GM12878 (cell line): ENCODE data around the gene TMEM255B. TPM values are rescaled to one million over a fixed set of nuclear protein-coding genes. Genes with fewer than 3 reads are reported as not detected.
A peak's percentile ranks its signal among the peaks of the same experiment; 100 is the strongest.

ENCODE experiments used
- ATAC-seq: fragments of 200-7000 bp; cut with Tn5 transposase; 3 replicates; pipeline ENCODE4 v1.9.1; 2020; ENCODE audit warnings: mild to moderate bottlenecking, moderate library complexity
- BruUV-seq: library from RNA; stranded (reverse); fragments of 400-500 nt; replicated peaks from 2 replicates; lab custom pipeline; 2021; lab: Mats Ljungman, UMichigan
- CTCF ChIA-PET: fragments of 300-600 bp; sonication (Branson Sonifier 250); formaldehyde crosslinking; extraction: SDS; loops from one replicate; lab custom pipeline; 2021; ENCODE audit warnings: inconsistent platforms; lab: Yijun Ruan, JAX
- POLR2A ChIA-PET: fragments of 350-600 bp; formaldehyde crosslinking; extraction: SDS; loops from one replicate; lab custom pipeline; 2021; ENCODE audit warnings: inconsistent platforms; lab: Charles Lee
- RAD21 ChIA-PET: fragments of 300-600 bp; sonication (Branson Sonifier 250); formaldehyde crosslinking; loops from one replicate; lab custom pipeline; 2023; ENCODE audit warnings: antibody characterized with exemption; ENCODE audit not compliant: unreplicated experiment; lab: Charles Lee
- SMC1A ChIA-PET: fragments of 300-600 bp; sonication (Branson Sonifier 250); formaldehyde crosslinking; loops from one replicate; lab custom pipeline; 2023; ENCODE audit not compliant: unreplicated experiment, uncharacterized antibody; lab: Charles Lee
- DNase-seq: peaks from one replicate; pipeline ENCODE4 v3.0.0-alpha.2; 2011; ENCODE audit warnings: low read depth, low spot score
- FAIRE-seq: peaks from 3 replicates; lab custom pipeline; 2011; peaks lifted over from hg19 to GRCh38; lab: Jason Lieb, UNC
- H2AFZ ChIP-seq: 2 replicates; pipeline ENCODE4 v1.6.0; 2011; ENCODE audit warnings: low read depth, low read length, control low read depth; ENCODE audit not compliant: control insufficient read depth
- H3K27ac ChIP-seq: 2 replicates; pipeline ENCODE4 v1.5.1; 2011; ENCODE audit warnings: control low read depth; ENCODE audit not compliant: control insufficient read depth, insufficient read depth
- H3K27me3 ChIP-seq, 2 experiments: replicated peaks in 1 of 2; 2 replicates each; pipeline versions ENCODE4 v1.6.0 to v1.6.1; 2011; ENCODE audit warnings: low read length in 1 of 2; ENCODE audit not compliant: control insufficient read depth in 2 of 2, insufficient read depth in 2 of 2
- H3K36me3 ChIP-seq, 2 experiments: 2 replicates each; pipeline ENCODE4 v1.5.1; 2011; ENCODE audit warnings: low read length in 1 of 2; ENCODE audit not compliant: control insufficient read depth in 2 of 2, insufficient read depth in 2 of 2
- H3K4me1 ChIP-seq: 2 replicates; pipeline ENCODE4 v1.6.1; 2011; ENCODE audit warnings: mild to moderate bottlenecking, low read length, moderate library complexity, mixed read lengths; ENCODE audit not compliant: control insufficient read depth, insufficient read depth
- H3K4me2 ChIP-seq: 2 replicates; pipeline ENCODE4 v1.6.0; 2011; ENCODE audit warnings: control low read depth; ENCODE audit not compliant: control insufficient read depth, insufficient read depth
- H3K4me3 ChIP-seq: fragments of 200-600 bp; sonication (generic); 2 replicates; pipeline ENCODE4 v1.5.1; 2016
- H3K79me2 ChIP-seq: 2 replicates; pipeline ENCODE4 v1.6.0; 2011; ENCODE audit warnings: low read length; ENCODE audit not compliant: control insufficient read depth, insufficient read depth
- H3K9ac ChIP-seq: 2 replicates; pipeline ENCODE4 v1.8.0; 2011; ENCODE audit warnings: low read length, control low read depth, mixed read lengths; ENCODE audit not compliant: control insufficient read depth, insufficient read depth
- H3K9me3 ChIP-seq: replicated peaks from 3 replicates; pipeline ENCODE4 v1.5.1; 2011; ENCODE audit warnings: mild to moderate bottlenecking, low read length; ENCODE audit not compliant: control insufficient read depth, insufficient read depth
- H4K20me1 ChIP-seq: 2 replicates; pipeline ENCODE4 v1.6.0; 2011; ENCODE audit not compliant: control insufficient read depth, insufficient read depth
- CBX5 ChIP-seq: sonication (generic); IDR thresholded peaks from 2 replicates; pipeline ENCODE4 v1.6.1; 2016; ENCODE audit warnings: low read depth, moderate library complexity, mild to moderate bottlenecking, inconsistent platforms
- FOS ChIP-seq: IDR thresholded peaks from 3 replicates; pipeline ENCODE4 v1.6.1; 2011; ENCODE audit warnings: borderline replicate concordance; ENCODE audit not compliant: insufficient read length; ENCODE audit errors: extremely low read depth
- JUNB ChIP-seq: IDR thresholded peaks from 2 replicates; pipeline ENCODE4 v1.6.1; 2016; ENCODE audit warnings: antibody characterized with exemption, mild to moderate bottlenecking
- MAX ChIP-seq: IDR thresholded peaks from 2 replicates; pipeline ENCODE4 v1.6.1; 2012; ENCODE audit warnings: low read depth, low read length, improper control_type of control experiment
- MEF2B ChIP-seq: fragments of 450-650 bp; IDR thresholded peaks from 2 replicates; pipeline ENCODE4 v1.6.1; 2018; ENCODE audit warnings: mild to moderate bottlenecking, moderate library complexity; ENCODE audit not compliant: partially characterized antibody, poor library complexity, severe bottlenecking
- NR2C2 ChIP-seq: IDR thresholded peaks from 2 replicates; pipeline ENCODE4 v1.6.1; 2011; ENCODE audit warnings: borderline replicate concordance, low read depth; ENCODE audit not compliant: control insufficient read depth, insufficient read length
- RB1 ChIP-seq: fragments of 450-650 bp; formaldehyde crosslinking; IDR thresholded peaks from 2 replicates; pipeline ENCODE4 v1.6.1; 2017; ENCODE audit warnings: mild to moderate bottlenecking, borderline replicate concordance
- SMARCA5 ChIP-seq: fragments of 450-650 bp; IDR thresholded peaks from 2 replicates; pipeline ENCODE4 v1.6.1; 2017; ENCODE audit warnings: mild to moderate bottlenecking
- SMC3 ChIP-seq: IDR thresholded peaks from 2 replicates; pipeline ENCODE4 v1.6.1; 2011; ENCODE audit warnings: low read length, improper control_type of control experiment, borderline replicate concordance
- ZSCAN29 ChIP-seq: fragments of 450-650 bp; IDR thresholded peaks from 2 replicates; pipeline ENCODE4 v1.6.1; 2017; ENCODE audit warnings: mild to moderate bottlenecking, moderate library complexity
- WGBS: methylation state at CpG from one replicate; pipeline ENCODE4 v1.1.6; 2016; ENCODE audit warnings: low lambda C conversion rate; ENCODE audit not compliant: insufficient replicate concordance, insufficient coverage; ENCODE audit errors: missing lambda C conversion rate; 5-methylcytosine and 5-hydroxymethylcytosine counted together
- in situ Hi-C: fragments of 300-500 bp; cut with MboI; formaldehyde crosslinking; loops from 9 replicates; pipeline ENCODE4 v1.14.3; 2018; ENCODE audit warnings: mixed read lengths
- intact Hi-C: fragments of 100-400 bp; cut with micrococcal nuclease; formaldehyde crosslinking; loops from one replicate; pipeline ENCODE4 v1.14.2; 2022; ENCODE audit not compliant: unreplicated experiment
- polyA plus RNA-seq, 11 experiments: library from polyadenylated mRNA; depleted of rRNA in 4 of 11; unstranded in 6 of 11; stranded (reverse) in 5 of 11; fragments of >200 nt; fragmentation: Nextera tagmentation in 4 of 11; fragmentation: Illumina TruSeq in 1 of 11; extraction: Ambion mirVana in 4 of 11; extraction: Trizol in 1 of 11; gene quantifications; 1 replicate in 1 of 11; 2 replicates in 10 of 11; pipeline versions ENCODE4 v1.2.1 to v1.2.3, GENCODE V29; 2011 to 2016; ENCODE audit warnings: inconsistent platforms in 2 of 11, missing spikeins in 2 of 11, low read depth in 1 of 11
- total RNA-seq, 4 experiments: library from RNA; depleted of rRNA in 3 of 4; stranded (reverse); fragments of >200 nt in 3 of 4; fragmentation: Illumina TruSeq in 1 of 4; extraction: Trizol in 1 of 4; gene quantifications; 2 replicates each; pipeline versions ENCODE4 v1.2.1 to v1.2.3, GENCODE V29; 2013 to 2021
- TF ChIP-seq, protein P1 (sequence below): fragments of 450-650 bp; IDR thresholded peaks from 2 replicates; pipeline ENCODE4 v1.6.1; 2016; ENCODE audit warnings: mild to moderate bottlenecking
- TF ChIP-seq, protein P2 (sequence below): fragments of 450-650 bp; IDR thresholded peaks from 2 replicates; pipeline ENCODE4 v1.6.1; 2016; ENCODE audit warnings: mild to moderate bottlenecking

Gene TMEM255B
- total and polyA plus RNA-seq, 10 of the 15 experiments (the other 5 are each of a cell fraction or from before 2014, with no cell fraction given) = 0.04 to 0.62 (median 0.13) TPM; not detected in 3

- FAIRE-seq (no peak), DNase-seq (no peak), ATAC-seq (no peak)
- Histone ChIP-seq H3K79me2 (no peaks in the 10 kb centered on the region), H3K27ac (no peak overlapping the region), H4K20me1 (no peaks in the 10 kb centered on the region), H3K4me1 (no peaks in the 10 kb centered on the region), H3K9me3 (no peaks in the 10 kb centered on the region; the same call in 2 of the 3 replicates), H3K9ac (no peak overlapping the region), H3K4me2 (no peak overlapping the region), H2AFZ (no peak overlapping the region), H3K27me3 (no peaks in the 10 kb centered on the region), H3K4me3 (no peak overlapping the region), H3K36me3 (no peaks in the 10 kb centered on the region)
- ChIA-PET RAD21 (no interaction called here), CTCF (no interaction called here), SMC1A (no interaction called here), POLR2A (no interaction called here)
- no TSS peak for BruUV-seq
- in situ Hi-C loops (no loop called here), intact Hi-C loops (no loop called here)
- TF ChIP-seq, protein P1, sequence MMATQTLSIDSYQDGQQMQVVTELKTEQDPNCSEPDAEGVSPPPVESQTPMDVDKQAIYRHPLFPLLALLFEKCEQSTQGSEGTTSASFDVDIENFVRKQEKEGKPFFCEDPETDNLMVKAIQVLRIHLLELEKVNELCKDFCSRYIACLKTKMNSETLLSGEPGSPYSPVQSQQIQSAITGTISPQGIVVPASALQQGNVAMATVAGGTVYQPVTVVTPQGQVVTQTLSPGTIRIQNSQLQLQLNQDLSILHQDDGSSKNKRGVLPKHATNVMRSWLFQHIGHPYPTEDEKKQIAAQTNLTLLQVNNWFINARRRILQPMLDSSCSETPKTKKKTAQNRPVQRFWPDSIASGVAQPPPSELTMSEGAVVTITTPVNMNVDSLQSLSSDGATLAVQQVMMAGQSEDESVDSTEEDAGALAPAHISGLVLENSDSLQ = no peak
- TF ChIP-seq RB1 = no peak
- no peak for TF ChIP-seq FOS
- TF ChIP-seq MEF2B = no peak
- 61% methylated on average over 9 of the region's 11 CpGs for WGBS
Observed at GRCh38 chr13:113749967-113750366, 9.1 kb upstream of the TMEM255B start.

GRCh38 chr13:113750554-113751399, 8.2 kb upstream of the TMEM255B start:
- 71% methylated on average over 23 of the region's 23 CpGs for WGBS
- Histone ChIP-seq H3K9ac (no peak overlapping the region), H3K36me3 (no peaks in the 10 kb centered on the region), H3K4me2 (no peak overlapping the region), H3K79me2 (no peaks in the 10 kb centered on the region), H3K9me3 (no peaks in the 10 kb centered on the region; the same call in 2 of the 3 replicates), H4K20me1 (no peaks in the 10 kb centered on the region), H3K27ac (no peak overlapping the region), H3K4me3 (no peak overlapping the region), H2AFZ (no peak overlapping the region), H3K4me1 (no peaks in the 10 kb centered on the region), H3K27me3 (no peaks in the 10 kb centered on the region)
- CTCF ChIA-PET = no interaction called here
- FAIRE-seq (no peak), ATAC-seq (no peak), DNase-seq (no peak)
- RAD21 ChIA-PET = no interaction called here
- BruUV-seq = no TSS peak
- in situ Hi-C loops = no loop called here
- POLR2A ChIA-PET = no interaction called here
- SMC1A ChIA-PET = no interaction called here
- intact Hi-C loops = no loop called here
- TF ChIP-seq SMARCA5 (no peak), NR2C2 (peak; percentile 30), CBX5 (no peak), JUNB (no peak), SMC3 (no peak), ZSCAN29 (no peak), MAX (no peak)
- TF ChIP-seq, protein P2, sequence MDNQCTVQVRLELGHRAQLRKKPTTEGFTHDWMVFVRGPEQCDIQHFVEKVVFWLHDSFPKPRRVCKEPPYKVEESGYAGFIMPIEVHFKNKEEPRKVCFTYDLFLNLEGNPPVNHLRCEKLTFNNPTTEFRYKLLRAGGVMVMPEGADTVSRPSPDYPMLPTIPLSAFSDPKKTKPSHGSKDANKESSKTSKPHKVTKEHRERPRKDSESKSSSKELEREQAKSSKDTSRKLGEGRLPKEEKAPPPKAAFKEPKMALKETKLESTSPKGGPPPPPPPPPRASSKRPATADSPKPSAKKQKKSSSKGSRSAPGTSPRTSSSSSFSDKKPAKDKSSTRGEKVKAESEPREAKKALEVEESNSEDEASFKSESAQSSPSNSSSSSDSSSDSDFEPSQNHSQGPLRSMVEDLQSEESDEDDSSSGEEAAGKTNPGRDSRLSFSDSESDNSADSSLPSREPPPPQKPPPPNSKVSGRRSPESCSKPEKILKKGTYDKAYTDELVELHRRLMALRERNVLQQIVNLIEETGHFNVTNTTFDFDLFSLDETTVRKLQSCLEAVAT = no peak
